GM19468 (cell line): ENCODE results near the gene HIGD1A.
"Not testable (repeated sequence)": the region's sequence is repeated elsewhere in the genome, so short reads cannot be mapped to it uniquely, and the experiment has no call there.

Experiments
- ATAC-seq: cut with Tn5 transposase; IDR thresholded peaks from one replicate; pipeline ENCODE4 v1.9.1; 2021; ENCODE audit warnings: mild to moderate bottlenecking, moderate library complexity, moderate number of reproducible peaks; ENCODE audit not compliant: unreplicated experiment; ENCODE audit errors: extremely low read depth

The HIGD1A gene

DNA sequence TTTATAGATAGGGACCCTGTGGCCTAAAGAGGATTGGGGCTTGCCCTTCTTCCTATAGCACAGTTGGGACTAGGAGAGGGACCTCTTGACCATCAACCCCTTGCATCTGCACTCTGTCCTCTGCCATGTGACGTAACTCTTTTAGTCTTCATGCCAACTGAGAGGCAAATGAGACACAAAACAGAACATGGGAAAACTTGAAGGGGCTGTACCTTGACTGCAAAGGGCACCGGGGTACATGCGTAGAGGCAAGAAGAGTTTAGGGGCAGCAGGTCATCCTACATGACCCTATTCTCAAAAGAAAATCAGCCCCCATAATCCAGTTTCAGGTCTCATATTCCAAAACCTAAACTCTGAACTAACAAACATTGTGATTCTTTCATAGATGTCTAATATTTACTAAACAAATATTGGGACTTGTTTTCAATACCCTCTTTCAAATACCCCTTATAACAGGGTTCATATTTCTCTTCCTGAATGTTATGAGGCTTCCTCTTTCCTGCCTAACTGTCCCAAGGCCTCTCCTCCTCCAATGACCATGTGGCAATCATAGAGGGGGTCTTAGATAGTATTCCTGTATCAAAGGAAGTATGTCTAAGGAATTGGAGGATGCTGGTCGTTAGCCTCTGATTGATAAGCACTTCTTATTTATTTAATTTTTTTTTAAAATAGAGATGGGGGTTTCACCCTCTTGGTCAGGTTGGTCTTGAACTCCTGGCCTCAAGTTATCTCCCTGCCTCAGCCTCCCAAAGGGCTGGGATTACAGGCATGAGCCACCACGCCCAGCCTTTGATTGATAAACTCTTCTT is 25.5 kb upstream of the HIGD1A start:
- no peak for ATAC-seq

DNA sequence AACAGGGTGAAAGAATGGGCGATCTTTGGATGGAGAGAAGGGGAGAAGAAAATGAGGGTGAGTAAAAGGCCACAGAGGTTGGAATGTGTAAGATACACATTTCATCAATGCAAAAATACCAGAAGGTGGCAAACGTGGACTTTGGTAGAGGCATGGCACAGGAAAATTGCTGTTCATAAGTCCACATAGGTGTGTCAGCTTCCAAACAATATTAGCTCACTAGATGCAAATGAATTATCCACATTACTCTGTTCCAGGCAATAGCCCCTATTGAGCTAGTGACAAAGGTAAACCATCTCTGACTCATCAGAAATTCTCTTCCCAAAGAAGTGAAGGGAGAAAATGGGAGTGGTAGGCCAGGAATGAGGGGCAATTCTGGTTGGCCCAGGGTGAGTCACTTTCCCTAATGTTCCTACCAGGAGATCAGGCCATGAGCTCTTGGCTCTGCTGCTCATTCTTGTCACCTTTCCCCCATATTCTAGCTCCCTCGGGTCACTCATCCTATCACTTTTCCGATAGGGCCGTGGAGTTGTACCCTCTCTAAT is 24.9 kb upstream of the HIGD1A start:
- no peak for ATAC-seq

DNA sequence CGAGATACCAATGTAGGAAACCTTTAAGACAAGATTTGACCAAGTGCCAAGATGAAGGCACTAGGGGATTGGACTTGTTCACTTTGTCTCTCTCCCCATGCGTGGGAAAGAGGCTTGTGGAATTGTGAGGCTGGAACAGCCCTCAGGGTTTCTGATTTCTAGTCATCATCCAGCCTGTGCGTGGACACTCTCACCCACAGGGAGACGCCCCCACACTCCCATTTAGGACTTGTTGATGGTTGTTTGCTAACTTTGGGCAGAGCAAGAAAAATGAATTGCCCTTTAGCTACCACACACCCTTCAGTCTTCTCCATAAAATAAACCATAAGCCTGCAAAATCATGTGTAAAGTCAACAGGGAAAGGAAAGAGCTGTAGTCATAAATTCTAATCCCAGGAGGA is 23.4 kb upstream of the HIGD1A start:
- ATAC-seq: no peak

DNA sequence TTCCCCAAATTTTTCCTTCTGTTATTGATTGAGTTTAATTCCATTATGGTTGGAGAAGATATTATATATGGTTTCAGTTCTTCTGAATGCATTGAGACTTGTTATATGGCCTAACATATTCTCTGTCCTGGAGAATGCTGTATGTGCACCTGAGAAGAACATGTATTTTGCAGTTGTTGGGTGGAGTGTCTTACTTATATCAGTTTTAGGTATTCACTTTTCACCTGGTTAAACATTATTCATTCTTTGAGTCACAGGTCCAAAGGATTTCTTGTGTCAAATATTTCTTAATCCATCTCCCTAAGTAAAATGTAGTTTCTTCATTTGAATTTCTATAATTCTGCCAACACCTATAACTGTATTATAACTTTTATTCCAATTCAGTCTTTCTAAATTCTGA is 22.7 kb upstream of the HIGD1A start:
- ATAC-seq: no peak

DNA sequence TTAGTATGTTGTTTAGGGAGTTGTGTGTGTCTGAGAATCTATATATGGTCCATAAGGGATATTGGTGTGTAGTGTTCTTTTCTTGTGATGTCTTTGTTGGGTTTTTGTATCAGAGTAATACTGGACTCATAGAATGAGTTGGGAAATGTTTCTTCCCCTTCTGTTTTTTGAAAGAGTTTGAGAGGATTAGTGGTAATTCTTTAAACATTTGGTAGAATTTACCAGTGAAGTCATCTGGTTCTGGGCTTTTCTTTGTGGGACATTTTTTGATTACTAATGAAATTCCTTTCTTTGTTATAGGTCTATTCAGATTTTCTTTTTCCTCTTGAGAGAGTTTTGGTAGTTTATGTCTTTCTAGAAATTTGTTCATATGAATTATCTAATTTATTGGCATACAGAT is 21.9 kb upstream of the HIGD1A start:
- ATAC-seq: no peak

DNA sequence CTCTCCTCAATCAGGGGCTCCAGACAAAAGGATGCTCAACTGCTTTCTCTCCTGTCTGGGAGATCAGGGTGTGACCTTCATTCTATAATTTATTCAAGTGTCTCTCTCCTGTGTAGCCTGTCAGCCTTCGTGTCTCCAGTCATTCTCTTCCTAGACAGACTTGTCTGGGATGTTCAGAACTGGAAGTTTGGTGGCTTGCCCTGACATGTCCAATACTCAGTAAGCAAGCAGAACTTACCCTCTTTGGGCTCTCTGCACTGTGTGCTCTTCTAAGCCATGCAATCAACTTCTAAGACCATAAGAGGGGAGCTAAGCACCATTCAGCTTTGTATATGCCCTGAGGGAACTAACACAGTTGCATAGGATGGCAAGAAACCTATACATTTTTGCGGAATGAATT is 19.1 kb upstream of the HIGD1A start:
- no peak for ATAC-seq

DNA sequence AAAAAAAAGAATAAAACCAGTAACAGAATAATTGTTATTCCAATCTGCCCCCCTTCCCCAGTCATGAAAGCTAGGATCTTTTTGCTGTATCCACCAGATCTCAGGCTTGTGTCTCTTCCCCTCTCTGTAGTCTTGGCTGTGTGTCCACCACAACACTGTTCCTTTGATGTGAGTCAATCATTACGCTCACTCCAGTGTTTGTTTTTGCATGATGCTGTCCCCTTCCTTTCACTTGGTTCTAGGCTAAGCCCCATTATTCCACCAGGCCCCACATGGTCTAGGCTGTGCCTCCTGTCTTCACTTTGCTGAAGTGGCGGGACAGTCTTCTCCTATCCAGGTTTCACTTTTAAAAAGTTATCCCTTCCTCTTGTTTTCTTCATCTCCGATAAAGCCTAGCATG is 18.5 kb upstream of the HIGD1A start:
- no peak for ATAC-seq

DNA sequence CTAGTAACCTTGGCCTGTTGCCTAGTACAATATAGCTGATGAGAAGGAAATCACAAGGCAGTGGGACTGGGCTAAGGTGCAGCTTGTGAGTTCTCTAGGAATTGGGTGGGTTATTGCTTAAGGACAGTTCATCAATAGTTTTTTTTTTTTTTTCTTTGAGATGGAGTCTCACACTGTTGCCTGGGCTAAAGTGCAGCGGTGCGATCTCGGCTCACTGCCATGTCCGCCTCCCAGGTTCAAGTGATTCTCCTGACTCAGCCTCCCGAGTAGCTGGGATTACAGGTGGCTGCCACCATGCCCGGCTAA is 16.4 kb upstream of the HIGD1A start:
- ATAC-seq: no peak

DNA sequence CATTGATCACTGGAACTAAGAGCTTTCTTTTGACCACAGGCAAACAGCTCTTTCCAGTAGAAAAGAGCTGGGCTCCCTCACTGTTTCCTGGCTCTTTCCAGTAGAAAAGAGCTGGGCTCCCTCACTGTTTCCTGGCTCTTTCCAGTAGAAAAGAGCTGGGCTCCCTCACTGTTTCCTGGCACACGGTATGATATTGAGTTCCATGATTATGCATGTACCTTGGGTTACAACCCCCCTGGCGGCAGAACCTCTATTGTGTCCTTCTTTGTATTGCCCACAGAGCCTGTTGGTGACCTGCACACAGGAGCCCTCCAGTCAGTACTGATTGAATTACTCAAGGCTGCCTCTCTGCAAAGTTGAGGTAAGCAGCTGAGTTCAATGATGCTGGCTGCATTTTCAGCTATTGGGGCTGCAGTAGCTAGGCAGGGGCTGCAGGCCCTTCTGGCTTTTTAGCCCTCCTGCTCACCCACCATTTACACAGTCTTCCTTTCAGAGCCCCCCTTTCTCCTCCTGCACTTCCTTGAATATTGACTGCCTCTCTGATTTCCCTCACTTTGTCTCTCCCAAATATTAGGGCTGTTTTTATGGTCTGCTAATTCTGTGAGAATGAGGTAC is 15.2 kb upstream of the HIGD1A start:
- ATAC-seq: no peak

DNA sequence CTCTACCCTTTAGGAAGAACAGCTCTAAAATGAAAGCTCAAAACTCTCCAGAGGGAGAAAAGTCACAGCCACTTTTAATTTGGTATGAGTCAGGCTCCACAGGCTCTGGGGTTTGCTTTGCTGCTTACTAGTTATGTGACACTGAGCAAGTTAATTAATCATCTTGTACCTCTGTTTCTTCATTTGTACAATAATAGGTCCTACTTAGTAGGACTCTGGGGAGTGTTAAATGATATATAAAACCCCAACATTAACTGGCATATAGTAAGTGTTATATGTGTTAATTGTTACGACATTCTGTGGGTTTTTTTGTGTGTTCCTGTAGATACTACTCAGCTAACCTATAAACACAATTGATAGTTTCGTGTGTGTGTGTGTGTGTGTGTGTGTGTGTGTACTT is 11.5 kb upstream of the HIGD1A start:
- ATAC-seq: no peak

DNA sequence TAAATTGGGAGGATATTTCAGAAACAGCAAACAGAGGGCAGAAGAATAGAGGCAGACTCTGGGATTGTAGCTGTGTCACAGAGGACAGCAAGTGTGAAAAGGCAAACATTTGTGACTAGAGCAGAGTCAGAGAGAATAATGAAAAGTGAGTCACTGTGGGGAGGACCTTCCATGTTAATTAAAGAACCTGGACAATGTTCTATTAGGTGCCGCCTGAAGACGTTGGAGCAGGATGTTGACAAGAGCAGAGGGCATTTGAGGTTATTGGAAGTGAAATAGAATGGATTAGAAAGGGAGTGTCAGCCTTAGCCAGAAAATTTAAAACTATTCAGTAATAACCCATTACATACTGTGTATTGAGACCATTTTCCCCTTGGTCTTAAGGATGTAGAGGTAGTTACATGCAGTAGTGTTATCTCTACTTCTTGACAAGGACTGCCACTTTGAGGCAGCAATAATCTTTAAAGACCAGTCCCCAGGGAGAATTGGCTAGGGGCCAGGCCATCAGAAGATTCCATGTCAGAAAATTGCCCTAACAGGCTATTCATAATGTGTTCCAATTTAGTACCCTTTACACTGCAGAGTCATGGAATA is 10.7 kb upstream of the HIGD1A start:
- no peak for ATAC-seq

DNA sequence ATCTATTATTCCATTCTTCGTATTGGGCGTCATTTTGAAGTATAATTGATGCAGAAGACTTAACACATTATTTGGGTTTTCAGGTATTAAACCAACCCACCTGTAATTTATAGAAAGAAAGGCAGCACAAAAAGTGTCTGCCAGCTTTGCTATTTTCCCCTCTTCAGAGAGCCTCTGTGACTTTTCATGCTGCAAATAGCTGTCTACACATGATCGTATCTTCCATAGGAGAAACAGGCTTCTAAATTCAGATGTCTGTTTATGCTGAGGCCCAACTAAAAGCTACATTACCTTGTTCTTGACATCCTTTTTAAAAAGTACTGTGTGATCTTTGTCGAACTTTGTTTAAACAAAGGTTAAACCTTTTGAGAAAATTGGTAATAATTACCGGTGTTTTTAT is 10.0 kb upstream of the HIGD1A start:
- ATAC-seq: no peak

DNA sequence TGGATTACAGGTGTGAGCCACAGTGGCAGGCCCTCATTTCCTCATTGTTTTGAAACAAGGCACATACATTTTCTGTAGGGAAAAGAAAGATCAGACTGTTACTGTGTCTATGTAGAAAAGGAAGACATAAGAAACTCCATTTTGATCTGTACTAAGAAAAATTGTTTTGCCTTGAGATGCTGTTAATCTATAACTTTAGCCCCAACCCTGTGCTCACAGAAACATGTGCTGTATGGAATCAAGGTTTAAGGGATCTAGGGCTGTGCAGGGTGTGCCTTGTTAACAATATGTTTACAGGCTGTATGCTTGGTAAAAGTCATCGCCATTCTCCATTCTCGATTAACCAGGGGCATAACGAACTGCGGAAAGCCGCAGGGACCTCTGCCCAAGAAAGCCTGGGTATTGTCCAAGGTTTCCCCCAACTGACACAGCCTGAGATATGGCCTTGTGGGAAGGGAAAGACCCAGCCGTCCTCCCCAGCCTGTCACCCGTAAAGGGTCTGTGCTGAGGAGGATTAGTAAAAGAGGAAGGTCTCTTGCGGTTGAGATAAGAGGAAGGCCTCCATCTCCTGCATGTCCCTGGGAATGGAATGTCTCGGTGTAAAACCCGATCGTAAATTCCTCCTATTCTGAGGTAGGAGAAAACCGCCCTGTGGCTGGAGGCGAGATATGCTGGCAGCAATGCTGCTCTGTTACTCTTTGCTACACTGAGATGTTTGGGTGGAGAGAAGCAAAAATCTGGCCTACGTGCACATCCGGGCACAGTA is 7.0 kb upstream of the HIGD1A start:
- ATAC-seq: not testable (repeated sequence)

DNA sequence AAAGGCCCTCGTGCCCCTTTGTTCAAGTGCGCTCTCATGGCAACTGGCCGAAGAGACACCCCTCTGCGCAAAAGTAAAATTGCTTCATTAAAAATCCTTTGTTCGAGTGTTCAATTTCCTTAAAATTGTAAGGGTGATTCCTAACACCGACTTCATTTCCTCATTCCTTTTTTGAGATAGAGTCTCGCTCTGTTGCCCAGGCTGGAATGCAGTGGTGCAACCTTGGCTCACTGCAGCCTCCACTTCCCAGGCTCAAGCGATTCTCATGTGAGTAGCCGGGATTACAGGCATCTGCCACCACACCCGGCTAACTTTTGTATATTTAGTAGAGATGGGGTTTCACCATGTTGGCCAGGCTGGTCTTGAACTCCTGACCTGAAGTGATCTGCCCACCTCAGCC is 6.4 kb upstream of the HIGD1A start:
- not testable (repeated sequence) for ATAC-seq

DNA sequence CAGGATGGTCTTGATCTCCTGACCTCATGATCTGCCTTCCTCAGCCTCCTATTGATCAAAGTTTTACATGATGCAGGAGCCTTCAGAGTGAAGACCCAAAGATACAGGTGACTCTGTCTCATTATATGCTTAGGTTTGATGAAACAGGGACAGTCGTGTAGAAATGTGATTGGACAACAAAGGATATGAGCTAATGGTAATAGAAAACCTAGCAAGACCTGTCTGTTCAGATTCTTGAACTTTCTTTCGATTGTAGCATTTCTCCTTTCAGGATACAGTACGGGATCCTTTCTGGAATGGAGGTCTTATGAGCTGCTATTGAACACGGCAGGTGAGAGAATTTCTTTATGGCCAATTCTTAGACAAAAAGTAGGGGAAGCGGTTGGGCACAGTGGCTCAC is 4.9 kb upstream of the HIGD1A start, which contains the start of gene ACKR2:
Gene ACKR2 (plus strand): TSS at position 244 of the 400 bp plus-strand sequence. CDS start 55,058 bp downstream, outside the sequence.
- ATAC-seq: no peak

DNA sequence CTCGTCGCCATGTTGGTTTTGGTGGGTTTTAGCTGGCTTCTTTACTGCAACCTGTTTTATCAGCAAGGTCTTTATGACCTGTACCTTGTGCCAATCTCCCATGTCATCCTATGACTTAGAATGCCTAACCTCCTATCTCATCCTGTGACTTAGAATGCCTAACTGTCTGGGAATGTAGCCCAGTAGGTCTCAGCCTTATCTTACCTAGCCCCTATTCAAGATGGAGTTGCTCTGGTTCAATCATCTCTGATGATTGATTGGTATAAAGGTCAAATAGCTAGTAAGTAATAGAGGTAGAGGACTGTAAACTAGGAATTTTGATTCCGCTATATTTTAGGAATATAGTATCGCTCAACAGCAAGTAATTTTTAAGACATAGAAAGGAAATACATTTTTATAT is 3.6 kb upstream of the HIGD1A start:
- ATAC-seq: no peak

DNA sequence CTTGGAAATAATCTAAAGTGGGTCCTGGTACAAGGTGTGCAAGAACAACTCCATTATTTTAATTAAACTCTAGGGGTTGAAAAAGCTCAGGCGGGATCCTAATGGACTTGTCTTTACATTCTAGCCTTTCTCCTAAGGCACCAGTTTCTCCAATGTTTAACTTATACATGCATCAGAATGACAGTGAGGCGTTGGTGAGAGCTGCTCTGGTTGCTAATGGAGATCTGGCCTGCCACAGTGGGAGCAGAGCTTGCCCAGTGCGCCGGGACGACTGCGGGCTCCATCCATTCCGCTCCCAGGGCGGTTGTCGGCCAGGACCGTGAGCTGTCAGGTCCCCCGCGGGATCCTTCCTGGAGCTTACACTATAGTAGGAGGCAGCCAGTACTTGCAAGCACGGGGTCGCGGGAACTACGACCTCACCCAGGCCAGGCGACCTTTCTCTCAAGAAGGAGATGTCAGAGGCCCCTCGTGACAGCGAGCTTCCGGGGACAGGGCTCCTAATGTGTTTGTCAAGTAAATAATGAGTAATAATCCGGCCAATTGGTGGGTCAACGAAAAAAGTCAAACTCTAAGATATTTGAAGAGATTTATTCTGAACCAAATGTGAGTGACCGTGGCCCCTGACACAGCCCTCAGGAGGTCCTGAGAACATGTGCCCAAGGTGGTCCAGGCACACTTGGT is 991 bp upstream of the HIGD1A start:
- no peak for ATAC-seq

DNA sequence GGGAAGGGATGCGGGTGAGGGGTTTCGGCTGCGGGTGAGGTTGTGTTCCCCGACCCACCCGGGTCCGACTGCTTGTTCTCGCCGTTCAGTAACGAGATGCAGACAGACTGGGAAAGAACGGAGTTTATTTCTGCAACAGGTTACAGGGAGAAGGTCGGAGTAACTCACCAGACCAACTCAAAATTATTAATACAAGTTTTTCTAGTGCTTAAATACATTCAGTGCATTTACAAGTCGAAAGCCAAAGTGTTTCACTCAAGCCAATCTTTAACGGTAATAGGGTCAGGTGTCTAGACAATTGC is 492 bp upstream of the HIGD1A start:
- no peak for ATAC-seq

DNA sequence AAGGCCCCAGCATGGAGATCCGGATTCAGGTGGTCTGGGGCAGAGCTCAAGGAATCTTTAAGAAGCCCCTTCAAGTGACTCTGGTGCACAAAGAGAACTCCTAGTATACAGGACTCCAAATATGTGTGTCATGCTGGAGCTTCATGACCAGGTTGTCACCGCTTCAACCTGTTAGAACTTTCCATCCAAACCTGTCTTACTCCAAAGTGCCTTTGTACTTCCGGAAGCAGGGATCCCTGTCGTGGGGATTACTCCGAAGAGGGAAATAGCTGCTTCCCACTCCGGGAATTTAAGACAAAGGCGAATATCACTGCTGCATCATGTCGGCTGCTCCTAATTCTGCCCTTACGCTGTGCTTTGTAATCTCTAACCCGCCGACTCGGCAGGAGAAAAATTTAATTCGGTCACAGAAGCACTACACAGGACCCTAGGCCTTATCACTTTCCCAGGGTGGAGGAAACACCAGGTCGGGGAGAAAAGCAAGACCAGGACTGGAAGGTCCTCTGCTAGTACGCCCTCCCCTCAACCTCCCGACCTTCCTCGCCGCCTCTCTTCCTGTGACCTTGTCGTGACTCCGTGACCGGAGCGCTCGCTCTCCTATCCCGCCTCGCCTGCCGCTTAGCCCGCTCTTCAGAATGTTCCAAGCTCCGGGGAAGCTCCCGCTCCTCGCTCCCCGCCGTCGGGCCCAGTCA is 730 bp downstream of the HIGD1A start:
- no peak for ATAC-seq
